Measurements from ENCODE around the gene NXPE3.

The NXPE3 gene

DNA sequence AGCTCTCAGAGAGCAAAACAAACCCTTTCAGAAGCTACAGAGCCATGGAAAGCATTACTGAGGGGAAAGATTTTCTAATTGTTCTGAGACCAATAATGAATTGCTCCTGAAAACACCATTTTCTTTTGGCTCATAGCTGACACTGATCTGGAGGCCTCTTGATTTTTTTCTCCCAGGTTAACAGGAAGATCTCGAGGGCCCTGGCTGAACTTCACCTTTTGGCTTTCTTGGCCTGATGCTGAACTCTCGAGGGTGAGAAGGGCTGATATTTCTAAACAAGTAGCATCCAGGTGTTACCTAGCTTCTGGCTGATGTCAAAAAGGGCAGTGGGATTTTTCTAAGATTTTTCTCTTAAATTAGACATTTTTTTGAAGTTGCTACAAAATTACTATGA is 50.4 kb downstream of the NXPE3 start:
- peak overlapping the region; percentile 78 for H3K4me3 ChIP-seq (ENCODE audit: low read length)
- H3K9me3 ChIP-seq (ENCODE audit: control insufficient read depth, insufficient read depth, low read length), result no peaks in the 10 kb centered on the region
- H3K9me2 ChIP-seq (replicated peaks; ENCODE audit: control insufficient read depth, low read length), result no peaks in the 10 kb centered on the region
- H4K20me1 ChIP-seq (ENCODE audit: control insufficient read depth, insufficient read depth, low read depth, low read length), result no peaks in the 10 kb centered on the region
- peak overlapping the region; percentile 80 for H3K4me2 ChIP-seq (ENCODE audit: low read length)
- peaks cover 27% of the 10 kb centered on the region for H3K36me3 ChIP-seq (ENCODE audit: control insufficient read depth, low read length)
- peak overlapping the region; percentile 81; the same call in 1 of the 2 replicates for H3K27ac ChIP-seq (ENCODE audit: low read depth, low read length)
- H3K79me2 ChIP-seq (ENCODE audit: control insufficient read depth, low read length), result peaks cover 65% of the 10 kb centered on the region
- peaks cover 13% of the 10 kb centered on the region for H3F3A ChIP-seq (ENCODE audit: control insufficient read depth, insufficient read depth)
- no peaks in the 10 kb centered on the region for H3K27me3 ChIP-seq (ENCODE audit: control insufficient read depth, low read length)
- no peak for TF ChIP-seq EZH2phosphoT487 (IDR thresholded peaks at IDR 0.05; ENCODE audit: borderline replicate concordance, low read length)
- TF ChIP-seq CTCF (IDR thresholded peaks at IDR 0.05; ENCODE audit: low read depth, low read length, poor library complexity, severe bottlenecking), result no peak
- peaks cover 60% of the 10 kb centered on the region for H3K4me1 ChIP-seq (ENCODE audit: control insufficient read depth, low read length)

DNA sequence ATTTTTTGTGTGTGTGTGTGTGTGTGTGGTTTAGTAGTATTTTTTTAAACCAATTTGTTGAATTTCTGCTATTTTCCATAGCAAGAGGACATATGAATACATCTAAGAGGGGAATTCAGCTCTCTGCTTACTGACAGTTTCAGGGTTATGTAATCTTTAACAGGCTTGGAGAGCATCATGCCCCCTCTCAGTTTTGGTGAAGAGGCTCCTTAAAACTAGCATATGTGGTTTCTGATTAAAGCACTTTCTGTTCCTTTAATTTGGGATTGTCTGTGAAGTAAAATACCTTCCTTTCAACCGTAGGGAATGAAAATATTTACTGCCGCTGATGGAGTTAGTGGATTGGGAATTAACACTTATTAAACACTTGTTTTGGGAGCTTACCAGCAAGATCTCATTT is 50.9 kb downstream of the NXPE3 start:
- peaks cover 69% of the 10 kb centered on the region for H3K79me2 ChIP-seq (ENCODE audit: control insufficient read depth, low read length)
- H3K27ac ChIP-seq (ENCODE audit: low read depth, low read length), result 0 out of 2 replicates have a peak overlapping the region, but pooled peaks have one; percentile 81

DNA sequence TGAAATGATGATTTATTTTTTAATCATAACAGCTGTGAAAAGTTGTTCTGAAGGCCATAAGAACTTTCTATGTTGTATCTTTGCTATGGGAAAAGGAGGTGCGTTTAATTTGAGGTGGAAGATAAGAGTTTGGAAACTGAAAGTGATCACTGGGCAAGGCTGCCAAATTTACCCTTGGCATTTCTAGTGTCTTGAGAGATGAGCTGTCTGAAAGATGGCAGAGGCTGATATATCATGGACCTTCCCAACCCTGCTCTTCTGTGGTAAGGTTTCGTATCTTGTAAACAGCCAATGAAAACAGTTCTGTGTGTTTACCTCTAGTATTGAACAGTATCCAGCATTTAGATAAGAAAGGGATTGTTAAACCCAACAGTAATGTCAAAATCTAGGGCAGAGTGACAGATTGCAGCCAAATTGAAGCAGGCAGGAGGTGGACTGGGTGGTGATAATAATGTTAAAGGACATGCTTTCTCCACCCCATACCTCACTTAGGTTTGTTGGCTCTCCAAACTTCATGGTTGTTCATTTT is 54.5 kb downstream of the NXPE3 start:
- H3K27ac ChIP-seq (ENCODE audit: low read depth, low read length), result no peak overlapping the region
- no peaks in the 10 kb centered on the region for H3F3A ChIP-seq (ENCODE audit: control insufficient read depth, insufficient read depth)
- no peak overlapping the region for H3K4me3 ChIP-seq (ENCODE audit: low read length)
- H3K4me2 ChIP-seq (ENCODE audit: low read length), result peak overlapping the region; percentile 17; the same call in 1 of the 2 replicates
- no peaks in the 10 kb centered on the region for H3K27me3 ChIP-seq (ENCODE audit: control insufficient read depth, low read length)
- H3K79me2 ChIP-seq (ENCODE audit: control insufficient read depth, low read length), result peaks cover 95% of the 10 kb centered on the region
- H3K36me3 ChIP-seq (ENCODE audit: control insufficient read depth, low read length), result peaks cover 48% of the 10 kb centered on the region
- peaks cover 75% of the 10 kb centered on the region for H3K4me1 ChIP-seq (ENCODE audit: control insufficient read depth, low read length)
- TF ChIP-seq EZH2phosphoT487 (IDR thresholded peaks at IDR 0.05; ENCODE audit: borderline replicate concordance, low read length) (no peak), CTCF (IDR thresholded peaks at IDR 0.05; ENCODE audit: low read depth, low read length, poor library complexity, severe bottlenecking) (no peak)
- H4K20me1 ChIP-seq (ENCODE audit: control insufficient read depth, insufficient read depth, low read depth, low read length), result no peaks in the 10 kb centered on the region
- no peaks in the 10 kb centered on the region for H3K9me3 ChIP-seq (ENCODE audit: control insufficient read depth, insufficient read depth, low read length)
- no peaks in the 10 kb centered on the region for H3K9me2 ChIP-seq (replicated peaks; ENCODE audit: control insufficient read depth, low read length)

More for the DNA sequence above, 50.9 kb downstream of the NXPE3 start:
- no peaks in the 10 kb centered on the region for H3K9me2 ChIP-seq (replicated peaks; ENCODE audit: control insufficient read depth, low read length)
- TF ChIP-seq EZH2phosphoT487 (IDR thresholded peaks at IDR 0.05; ENCODE audit: borderline replicate concordance, low read length), result no peak
- TF ChIP-seq CTCF (IDR thresholded peaks at IDR 0.05; ENCODE audit: low read depth, low read length, poor library complexity, severe bottlenecking), result no peak
- peak overlapping the region; percentile 80 for H3K4me2 ChIP-seq (ENCODE audit: low read length)
- peaks cover 31% of the 10 kb centered on the region for H3K36me3 ChIP-seq (ENCODE audit: control insufficient read depth, low read length)
- H3K4me3 ChIP-seq (ENCODE audit: low read length), result peak overlapping the region; percentile 78
- H3K27me3 ChIP-seq (ENCODE audit: control insufficient read depth, low read length), result no peaks in the 10 kb centered on the region
- no peaks in the 10 kb centered on the region for H4K20me1 ChIP-seq (ENCODE audit: control insufficient read depth, insufficient read depth, low read depth, low read length)
- H3F3A ChIP-seq (ENCODE audit: control insufficient read depth, insufficient read depth), result peaks cover 13% of the 10 kb centered on the region
- H3K9me3 ChIP-seq (ENCODE audit: control insufficient read depth, insufficient read depth, low read length), result no peaks in the 10 kb centered on the region
- peaks cover 62% of the 10 kb centered on the region for H3K4me1 ChIP-seq (ENCODE audit: control insufficient read depth, low read length)
